Neural cell (in vitro differentiated cells): ENCODE data around the gene RC3H1.
"Not testable (repeated sequence)": the region's sequence is repeated elsewhere in the genome, so short reads cannot be mapped to it uniquely, and the experiment has no call there.

ENCODE experiments used
- CTCF ChIP-seq: fragments of 450-650 bp; IDR thresholded peaks from 2 replicates; pipeline ENCODE4 v1.5.1; 2014; ENCODE audit warnings: antibody characterized with exemption, mild to moderate bottlenecking, moderate library complexity; ENCODE audit not compliant: poor library complexity, severe bottlenecking
- POLR2AphosphoS5 ChIP-seq: IDR thresholded peaks from 2 replicates; pipeline ENCODE4 v1.6.1; 2012
- RAD21 ChIP-seq: fragments of 450-650 bp; conservative IDR thresholded peaks from 2 replicates; pipeline ENCODE4 v1.6.1; 2014; ENCODE audit warnings: antibody characterized with exemption, mild to moderate bottlenecking, moderate library complexity
- REST ChIP-seq: IDR thresholded peaks from 2 replicates; pipeline ENCODE4 v1.6.1; 2012; ENCODE audit warnings: borderline replicate concordance
- SMC3 ChIP-seq: fragments of 450-650 bp; conservative IDR thresholded peaks from 2 replicates; pipeline ENCODE4 v1.6.1; 2014; ENCODE audit warnings: antibody characterized with exemption, mild to moderate bottlenecking, moderate library complexity; ENCODE audit not compliant: poor library complexity

GRCh38 chr1:174056609-174057008 lies 34.5 kb upstream of the RC3H1 start:
- not testable (repeated sequence) for TF ChIP-seq POLR2AphosphoS5, CTCF, REST, SMC3, RAD21
